ENCODE measurements around the gene TNS3. TPM values are rescaled to one million over a fixed set of nuclear protein-coding genes. Genes with fewer than 3 reads are reported as not detected.
"Not testable (repeated sequence)": the region's sequence is repeated elsewhere in the genome, so short reads cannot be mapped to it uniquely, and the experiment has no call there.

TNS3 gene
- 143 and 147 TPM in 2 replicates for total RNA-seq (2014; rRNA removed; shearing (Covaris generic))

DNA sequence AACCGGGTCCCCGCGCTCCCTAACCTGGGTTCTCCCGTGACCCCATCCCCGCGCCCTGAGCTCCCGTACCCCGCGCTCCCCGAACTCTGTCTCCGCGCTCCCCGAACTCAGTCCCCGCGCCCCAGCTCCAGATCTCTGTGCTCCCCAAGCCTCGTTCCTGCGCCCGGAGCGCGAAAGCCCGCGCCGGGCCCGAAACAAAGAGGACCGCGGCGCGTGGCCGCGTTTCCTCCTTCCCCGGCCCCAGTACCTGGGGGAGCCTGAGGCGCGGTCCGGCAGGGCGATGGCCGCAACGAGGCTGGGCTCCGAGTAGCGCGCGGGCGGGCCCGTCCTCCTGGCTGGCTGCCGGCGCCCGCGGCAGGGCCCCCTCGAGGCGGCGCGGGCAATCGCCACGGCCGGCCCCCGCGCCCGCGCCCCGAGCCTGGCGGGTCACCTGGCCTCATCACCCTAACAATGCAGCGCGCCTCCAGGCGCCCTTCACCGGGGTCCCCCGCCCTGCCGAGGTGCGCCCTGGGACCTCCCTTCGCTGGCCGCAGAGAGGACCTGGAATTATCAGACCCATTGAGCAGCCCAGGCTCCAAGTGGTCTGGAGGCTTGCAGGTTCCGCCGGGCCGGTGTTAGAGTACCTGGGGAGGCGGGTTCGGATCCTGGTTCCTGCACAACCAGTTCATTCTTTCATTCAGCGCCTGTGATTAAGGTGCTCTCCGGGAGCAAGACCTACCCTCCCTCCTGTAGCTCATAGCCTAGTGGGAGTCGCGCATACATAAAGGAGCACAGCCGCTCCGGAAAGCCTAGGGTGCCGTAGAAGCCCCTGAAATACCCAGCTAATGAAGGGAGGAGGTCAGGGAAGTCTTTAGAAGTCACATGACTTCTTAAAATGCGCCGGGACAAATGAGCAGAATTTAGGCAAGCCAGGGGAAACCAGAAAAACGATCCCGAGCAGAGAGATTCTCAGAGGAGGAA is at the start of gene TNS3:
TNS3 (minus strand) TSS at position 308 of the 960 bp plus-strand sequence. CDS start 142,475 bp downstream, outside the sequence.
- no peak for DNase-seq (ENCODE audit: low spot score)

DNA sequence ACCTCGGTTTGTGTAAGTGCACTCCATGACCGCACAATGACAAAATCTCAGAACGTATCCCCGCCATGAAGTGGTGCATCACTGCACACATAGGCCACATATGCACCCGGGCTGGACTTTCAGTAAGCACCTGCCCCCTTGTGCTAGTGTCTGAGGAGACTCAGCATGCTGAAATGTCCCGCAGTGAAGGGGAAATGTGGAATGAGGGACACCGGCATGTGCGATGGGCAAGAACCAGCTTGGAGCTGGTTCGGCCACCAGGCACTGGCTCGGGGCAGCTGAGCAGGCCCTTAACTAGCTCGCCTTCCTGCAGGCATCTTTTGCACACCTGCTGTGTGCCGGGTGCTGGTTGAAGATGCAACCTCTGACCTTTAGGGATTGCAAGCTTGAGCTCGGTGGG is 49.8 kb upstream of the TNS3 start:
- no peak for DNase-seq (ENCODE audit: low spot score)

DNA sequence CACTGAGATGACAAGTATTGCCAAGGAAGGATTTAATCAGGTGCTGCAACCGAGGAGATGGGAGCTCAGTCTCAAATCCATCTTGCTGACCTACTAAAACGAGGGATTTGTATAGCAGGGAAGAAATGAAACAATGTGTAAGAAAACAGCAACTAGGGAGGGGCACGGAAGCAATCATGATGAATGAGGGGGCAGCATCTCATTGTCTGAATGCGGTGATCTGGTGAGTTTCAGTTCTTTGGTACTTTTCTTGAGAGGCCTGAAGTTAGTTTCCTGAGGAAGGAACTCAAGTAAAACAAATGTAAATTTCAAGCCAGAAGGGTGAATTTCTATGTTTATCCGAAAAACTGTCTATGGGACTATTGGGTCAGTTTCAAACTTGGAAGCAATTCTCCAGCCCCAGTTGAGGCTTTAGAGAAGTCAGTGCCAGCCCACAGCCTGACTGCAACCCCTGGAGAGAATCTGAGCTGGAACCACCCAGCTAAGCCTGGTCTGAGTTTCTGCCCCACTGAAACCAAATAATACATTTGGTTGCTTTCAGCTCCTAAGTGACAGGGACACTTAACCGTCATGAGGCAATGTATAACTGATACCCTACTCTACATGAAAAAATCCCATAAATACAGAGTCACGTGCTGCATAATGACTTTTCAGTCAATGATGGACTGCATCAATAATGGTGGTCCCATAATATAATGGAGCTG is 45.8 kb upstream of the TNS3 start:
- DNase-seq (ENCODE audit: low spot score) = no peak

DNA sequence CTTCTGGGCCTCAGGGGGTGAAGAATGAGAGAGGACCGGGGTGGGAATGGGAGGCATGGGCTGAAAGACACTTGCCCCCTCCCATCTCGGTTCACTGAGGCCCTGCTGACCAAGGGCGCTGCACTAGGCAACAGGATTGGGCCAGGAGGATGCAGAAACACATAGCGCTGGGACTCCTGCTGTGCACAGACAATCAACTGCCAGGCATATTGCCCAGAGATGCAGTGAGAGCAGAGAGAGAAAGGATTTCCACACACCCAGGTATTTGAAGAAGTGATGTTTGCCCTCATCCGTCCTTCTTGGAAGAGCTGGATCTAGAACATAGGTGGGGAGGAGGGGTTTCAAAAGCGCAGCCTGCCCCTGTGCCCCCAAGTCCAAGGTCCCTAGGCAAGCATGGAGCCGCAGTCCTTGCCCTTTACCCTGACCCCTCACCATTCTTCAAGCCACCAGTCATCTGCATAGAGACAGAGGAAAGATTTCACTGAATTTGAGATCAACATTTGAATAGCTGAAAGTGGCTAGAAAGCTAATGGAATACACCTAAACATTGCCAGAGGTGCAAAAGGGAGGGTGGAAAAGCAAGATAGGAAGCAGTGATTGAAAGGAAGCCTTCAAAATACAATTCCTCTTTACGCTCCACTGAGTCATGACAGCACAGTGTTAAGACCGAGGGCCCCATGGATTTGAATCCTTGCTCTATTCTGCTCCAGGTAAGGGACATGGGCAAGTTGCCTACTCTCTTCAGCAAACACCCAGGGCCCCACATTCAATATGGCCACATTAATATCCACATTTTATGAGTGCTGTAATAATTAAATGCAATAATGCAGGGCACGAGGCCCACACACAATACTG is 44.2 kb upstream of the TNS3 start:
- DNase-seq (ENCODE audit: low spot score) = no peak

DNA sequence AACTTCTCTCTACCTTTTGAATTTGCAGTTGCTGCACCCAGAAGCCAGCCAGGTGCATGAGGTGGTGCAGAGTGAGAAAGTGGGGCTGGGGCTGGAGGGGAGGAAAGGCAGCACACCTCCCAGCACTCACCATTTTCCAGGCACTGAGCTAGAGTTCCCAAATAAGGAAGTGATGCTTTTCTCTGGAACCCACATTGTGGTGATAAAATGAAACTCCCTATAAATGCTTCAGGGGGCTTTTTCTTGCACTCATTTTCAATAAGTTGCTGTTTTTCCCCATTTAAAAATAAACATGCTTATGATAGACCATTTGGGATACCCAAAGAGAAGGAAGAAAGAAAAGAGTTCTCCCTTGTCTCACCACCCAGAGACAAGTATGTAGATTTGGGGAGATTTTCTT is 42.8 kb upstream of the TNS3 start:
- no peak for DNase-seq (ENCODE audit: low spot score)

DNA sequence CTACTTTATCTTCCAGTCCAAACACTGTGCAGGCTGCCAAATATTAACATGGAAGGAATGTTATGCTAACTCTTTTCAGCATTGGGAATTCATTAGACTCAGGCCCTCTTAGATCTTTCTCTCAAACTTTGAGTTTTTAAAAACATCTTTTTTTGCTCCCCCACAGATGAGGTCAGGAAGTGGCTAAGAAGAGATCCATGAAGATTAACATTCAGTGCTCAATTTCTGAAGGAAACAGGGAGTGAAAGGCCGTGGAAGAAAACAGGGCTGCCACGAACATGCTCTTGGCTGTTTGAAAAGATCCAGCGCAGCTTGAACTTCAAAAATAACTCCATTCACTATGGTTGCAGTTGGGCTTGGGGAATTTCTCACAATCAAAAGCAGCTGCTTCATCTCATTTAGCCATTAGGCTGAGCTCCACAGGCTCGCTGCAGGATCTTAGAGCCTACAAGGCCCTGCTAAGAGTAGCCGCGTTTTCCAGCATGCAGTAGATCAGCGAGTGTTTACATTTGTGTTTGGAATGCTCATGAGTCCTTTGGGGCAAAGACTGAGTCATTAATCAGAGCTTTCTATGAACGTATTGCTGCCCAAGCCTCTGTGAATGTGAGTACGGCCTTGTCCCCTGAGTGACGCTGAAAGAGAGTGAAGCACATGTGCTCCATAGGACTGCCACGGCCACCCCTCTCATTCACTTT is 41.2 kb upstream of the TNS3 start:
- DNase-seq (ENCODE audit: low spot score) = peak; percentile 88

DNA sequence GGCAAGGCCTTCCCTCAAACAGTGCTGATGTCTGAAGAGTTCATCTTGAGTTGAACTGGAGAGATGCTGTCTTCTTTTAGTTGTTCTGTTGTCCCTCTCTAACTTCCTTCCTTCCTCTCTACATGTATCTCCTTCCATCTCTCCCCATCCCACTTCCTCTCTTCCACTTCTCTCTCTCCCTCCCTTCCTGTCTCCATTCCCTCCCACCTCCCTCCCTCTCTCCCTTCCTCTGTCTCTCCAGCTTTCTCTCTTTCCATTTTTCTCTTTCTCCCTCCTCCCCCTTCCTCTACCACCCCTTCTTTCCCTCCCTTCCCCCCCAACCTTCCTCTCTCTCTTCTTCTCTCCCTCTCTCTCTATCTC is 40.7 kb upstream of the TNS3 start:
- DNase-seq (ENCODE audit: low spot score) = no peak

DNA sequence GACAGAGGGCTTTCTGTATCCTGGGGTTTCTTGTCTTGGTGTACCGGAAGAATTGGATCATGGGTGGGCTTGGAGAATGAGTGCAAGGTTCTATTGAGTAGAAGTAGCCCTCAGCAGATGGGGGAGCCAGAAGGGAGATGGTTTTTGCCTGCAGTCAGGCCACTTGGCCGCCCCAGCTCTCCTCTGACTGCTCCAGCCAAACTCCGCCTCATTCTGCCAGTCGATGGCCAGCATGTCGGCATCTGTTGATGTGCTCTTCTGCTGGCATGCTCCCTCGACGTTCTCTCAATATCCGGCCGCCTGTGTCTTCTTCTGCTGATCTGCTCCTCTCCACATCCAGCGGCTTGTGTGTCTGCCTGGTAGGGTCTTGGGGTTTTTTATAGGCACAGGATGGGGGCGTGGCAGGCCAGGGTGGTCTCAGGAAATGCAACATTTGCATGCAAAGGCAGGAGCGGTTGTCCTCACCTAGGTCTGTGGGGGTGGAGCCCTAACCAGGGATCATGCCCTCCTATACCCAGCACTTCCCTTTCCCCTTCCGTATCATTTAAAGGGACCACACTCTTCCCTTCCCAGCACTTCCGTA is 40.2 kb upstream of the TNS3 start:
- no peak for DNase-seq (ENCODE audit: low spot score)

DNA sequence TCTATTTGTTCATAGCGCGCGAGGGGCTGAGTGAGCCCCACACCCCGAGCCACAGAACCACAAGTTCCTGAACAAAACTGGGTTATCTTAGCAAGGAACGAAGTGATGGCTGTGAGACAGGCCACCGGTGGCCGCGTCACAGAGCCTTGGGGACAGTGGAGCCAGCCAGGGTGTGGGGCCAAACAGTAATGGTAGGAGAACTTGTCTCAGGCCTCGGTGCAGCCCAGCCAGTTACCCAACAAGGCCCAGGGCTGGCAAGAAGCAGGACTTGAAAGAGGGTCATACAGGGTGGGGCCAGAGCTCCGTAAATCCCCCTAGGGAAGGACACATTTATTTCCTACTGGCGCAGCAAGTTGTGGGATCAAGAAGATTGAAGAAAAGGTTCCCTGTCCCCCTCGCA is 39.4 kb upstream of the TNS3 start:
- no peak for DNase-seq (ENCODE audit: low spot score)

DNA sequence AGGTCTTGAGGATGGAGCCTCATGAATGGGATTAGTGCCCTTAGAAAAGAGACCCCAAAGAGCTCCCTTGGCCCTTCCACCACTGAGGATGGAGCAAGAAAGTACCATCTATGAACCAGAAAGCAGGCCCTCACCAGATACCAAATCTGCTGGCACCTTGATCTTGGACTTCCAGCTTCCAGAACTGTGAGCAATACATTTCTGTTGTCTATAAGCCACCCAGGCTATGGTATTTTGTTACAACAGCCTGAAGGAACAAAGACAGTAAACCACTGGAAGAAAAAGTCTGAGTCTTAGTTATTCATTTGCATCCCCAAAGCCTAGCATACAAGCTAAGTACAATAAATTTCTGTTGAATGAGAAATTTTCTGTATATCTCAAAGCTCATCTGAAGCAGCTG is 37.9 kb upstream of the TNS3 start:
- DNase-seq (ENCODE audit: low spot score) = no peak

DNA sequence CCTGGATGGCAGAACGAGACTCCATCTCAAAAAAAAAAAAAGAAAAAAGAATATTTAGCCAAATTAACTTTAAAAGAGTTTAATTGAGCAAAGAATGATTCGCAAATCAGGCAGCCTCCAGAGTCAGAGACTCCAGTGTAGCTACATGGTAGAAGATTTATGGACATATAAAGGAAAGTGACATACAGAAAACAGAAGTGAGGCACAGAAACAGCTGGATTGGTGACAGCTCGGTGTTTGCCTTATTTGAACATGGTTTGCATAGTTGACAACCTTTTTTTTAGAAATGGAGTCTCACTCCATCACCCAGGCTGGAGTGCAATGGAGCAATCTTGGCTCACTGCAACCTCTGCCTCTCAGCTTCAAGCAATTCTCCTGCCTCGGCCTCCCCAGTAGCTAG is 35.2 kb upstream of the TNS3 start:
- no peak for DNase-seq (ENCODE audit: low spot score)

DNA sequence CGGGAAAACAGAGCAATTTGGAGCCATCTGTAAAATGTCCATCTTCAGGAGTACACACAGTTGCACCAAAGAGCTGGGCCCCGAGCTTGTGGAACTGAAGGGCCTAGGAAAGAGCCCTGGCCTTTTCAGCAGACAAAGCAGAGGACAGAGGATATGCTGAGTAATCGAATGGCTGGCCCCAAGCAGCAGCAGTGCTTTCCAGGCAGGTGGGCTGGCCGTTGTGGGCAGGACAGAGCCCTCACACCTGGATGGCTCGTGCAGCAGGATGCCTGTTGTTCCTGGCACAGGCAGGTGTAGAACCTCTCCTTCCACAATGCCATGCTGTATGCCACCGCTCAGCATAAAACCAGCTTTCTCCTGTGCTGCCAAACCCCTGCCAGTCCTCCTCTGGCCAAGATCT is 32.5 kb upstream of the TNS3 start:
- DNase-seq (ENCODE audit: low spot score) = no peak

DNA sequence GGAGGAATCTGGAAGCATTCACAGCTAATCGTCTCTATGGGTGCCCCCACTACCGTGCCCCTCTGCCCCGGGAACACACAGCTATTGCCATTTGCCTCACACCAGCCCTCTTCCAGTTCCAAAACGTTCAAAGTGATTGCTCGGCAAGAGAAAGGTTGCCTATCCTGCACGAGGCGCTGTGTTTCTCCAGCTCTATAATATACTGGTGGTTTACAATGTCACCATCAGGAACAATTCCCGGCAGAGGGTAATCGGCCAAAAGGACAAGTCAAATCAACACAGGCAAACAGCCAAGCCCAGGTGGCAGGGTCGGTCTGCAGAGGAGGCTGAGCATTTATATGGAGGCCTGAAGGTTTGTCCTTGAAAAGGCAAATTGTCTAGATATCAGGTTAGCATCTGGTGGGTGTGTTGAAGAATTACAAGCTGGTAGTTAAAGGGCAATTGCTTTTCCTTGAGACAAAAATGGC is 29.2 kb upstream of the TNS3 start:
- peak; percentile 85 for DNase-seq (ENCODE audit: low spot score)

DNA sequence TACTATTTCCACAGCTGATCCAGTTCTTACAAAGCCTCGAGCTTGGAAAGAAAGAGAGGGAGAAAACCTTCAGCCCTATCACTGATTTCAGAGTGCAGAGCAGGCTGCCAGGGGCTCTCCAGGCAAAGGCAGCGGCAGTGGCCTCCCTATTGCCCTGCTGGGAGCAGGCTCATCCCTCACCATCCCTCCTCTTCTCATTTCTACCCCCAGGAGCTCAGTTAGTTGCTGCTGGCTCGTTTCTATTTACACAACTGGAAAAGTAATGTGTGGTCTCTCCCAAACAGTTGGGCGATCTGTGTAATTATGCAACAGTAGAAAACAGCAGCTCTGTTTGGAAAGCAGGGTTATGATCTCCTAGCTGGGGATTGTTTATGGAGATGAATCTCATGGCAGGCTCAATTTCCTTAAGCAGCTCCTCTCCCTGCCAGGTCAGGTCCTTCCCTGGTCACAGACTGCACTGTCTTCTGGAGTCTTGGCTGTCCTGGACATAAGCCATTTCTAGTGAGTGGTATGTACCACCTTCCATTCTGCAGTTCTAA is 28.7 kb upstream of the TNS3 start:
- DNase-seq (ENCODE audit: low spot score) = peak; percentile 97

DNA sequence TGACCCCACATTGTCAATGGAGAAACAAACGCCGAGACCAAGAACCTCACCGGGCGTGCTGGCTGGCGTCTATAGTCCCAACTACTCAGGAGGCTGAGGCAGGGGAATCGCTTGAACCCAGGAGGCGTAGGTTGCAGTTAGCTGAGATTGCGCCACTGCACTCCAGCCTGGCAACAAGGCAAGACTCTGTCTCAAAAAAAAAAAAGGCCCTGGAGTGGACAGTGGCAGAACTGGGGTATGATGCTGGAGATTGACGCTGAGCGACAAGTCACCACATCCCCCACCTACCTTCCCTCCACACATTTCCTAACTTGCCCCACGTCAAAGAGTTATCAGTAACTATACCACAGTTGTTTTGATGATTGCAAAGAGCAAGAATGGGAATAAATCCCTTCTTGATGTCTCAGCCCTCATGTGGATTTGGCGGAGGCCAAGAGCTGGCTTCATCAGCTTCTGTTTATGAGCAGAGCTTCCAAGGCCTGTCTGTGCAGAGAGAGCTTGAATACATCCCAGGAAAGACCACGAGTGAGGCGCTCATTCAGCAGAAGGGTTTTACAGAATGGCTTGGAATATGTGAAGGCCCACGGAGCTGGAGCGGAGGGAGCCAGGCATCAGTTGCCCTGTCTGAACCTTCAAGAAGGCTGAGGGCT is 28.0 kb upstream of the TNS3 start:
- peak; percentile 91 for DNase-seq (ENCODE audit: low spot score)

DNA sequence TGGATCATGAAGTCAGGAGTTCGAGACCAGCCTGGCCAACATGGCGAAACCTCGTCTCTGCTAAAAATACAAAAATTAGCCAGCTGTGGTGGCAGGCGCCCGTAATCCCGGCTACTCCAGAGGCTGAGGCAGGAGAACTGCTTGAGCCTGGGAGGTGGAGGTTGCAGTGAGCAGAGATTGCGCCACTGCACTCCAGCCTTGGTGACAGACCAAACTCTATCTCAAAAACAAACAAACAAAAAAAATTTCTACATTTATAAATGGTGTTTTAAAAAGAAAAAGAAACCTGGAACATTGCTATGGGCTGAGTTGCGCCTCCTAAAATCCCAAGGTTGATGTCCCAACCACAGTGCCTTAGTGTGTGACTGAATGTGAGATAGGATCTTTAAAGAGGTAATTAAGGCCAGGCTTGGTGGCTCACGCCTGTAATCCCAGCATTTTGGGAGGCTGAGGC is 24.7 kb upstream of the TNS3 start:
- DNase-seq (ENCODE audit: low spot score) = not testable (repeated sequence)

DNA sequence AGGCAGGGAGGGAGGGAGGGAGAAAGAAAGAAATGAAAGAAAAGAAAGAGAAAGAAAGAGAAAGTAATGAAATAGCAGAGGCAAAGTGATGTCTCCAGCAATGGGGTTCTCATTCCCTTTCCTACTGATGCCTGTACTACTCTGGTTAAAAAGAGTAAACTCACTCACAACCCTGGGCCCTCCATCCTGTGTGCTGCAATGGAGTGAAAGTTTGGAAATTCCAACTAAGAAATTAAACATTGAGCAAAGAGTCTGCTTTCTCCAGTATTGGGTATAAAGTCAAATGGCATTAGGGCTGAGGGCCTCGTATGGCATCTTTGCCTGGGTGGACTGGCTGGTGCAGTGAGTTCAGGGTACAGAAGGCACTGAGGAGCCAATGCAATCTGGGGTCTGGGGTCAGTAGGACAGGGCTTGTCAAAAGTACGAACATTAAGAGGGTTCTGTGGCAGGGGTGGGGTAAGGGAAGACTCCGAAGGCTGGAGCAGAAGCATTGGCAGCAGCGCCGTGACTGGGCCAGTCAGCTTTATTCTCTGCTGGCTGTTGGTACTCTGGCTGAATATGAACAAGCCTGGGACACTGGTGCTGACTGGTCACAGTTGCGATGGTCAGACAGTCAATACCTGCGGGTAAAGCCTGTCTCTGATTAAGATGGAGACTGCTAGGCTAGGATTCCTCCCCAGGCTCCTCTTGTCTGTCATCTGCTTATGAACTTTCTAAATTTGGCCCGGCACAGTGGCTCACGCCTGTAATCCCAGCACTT is 24.1 kb upstream of the TNS3 start:
- DNase-seq (ENCODE audit: low spot score) = no peak

DNA sequence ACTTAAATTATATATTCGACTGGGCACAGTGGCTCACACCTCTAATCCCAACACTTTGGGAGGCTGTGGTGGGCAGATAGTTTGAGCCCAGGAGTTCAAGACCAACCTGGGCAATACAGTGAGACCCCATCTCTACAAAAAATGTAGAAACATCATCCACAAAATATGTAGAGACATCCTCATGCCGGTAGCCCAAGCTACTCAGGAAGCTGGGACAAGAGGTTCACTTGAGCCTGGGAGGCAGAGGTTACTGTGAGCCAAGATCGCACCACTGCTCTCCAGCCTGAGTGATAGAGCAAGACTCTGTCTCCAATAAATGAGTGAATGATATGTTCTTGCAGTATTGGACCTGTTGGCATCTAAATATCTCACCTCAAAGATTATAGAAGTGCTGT is 22.6 kb upstream of the TNS3 start:
- DNase-seq (ENCODE audit: low spot score) = no peak

DNA sequence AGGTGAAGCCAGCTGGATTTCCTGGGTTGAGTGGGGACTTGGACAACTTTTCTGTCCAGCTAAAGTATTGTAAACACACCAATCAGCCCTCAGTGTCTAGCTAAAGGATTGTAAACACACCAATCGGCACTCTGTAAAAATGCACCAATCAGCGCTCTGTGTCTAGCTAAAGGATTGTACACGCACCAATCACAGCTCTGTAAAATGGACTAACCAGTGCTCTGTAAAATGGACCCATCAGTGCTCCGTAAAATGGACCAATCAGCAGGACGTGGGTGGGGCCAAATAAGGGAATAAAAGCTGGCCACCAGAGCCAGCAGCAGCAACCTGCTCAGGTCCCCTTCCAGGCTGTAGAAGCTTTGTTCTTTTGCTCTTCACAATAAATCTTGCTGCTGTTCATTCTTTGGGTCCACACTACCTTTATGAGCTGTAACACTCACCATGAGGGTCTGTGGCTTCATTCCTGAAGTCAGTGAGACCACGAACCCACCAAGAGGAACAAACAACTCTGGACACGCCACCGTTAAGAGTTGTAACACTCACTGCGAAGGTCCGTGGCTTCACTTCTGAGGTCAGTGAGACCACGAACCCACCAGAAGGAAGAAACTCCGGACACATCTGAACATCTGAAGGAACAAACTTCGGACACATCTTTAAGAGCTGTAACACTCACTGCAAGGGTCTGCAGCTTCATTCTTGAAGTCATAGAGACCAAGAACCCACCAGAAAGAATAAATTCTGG is 21.8 kb upstream of the TNS3 start:
- DNase-seq (ENCODE audit: low spot score) = not testable (repeated sequence)
